Activated B cell treated with CpG ODN at 0.5 μM for 24 hours (primary cell): ENCODE results near the gene RCOR3. TPM values are rescaled to one million over a fixed set of nuclear protein-coding genes. Genes with fewer than 3 reads are reported as not detected.

ENCODE experiments used
- total RNA-seq: library from RNA; stranded (reverse); gene quantifications from 2 replicates; pipeline ENCODE4 v1.2.3, GENCODE V29; 2022

RCOR3 gene
- total RNA-seq, 1 donor from 2014 or later: 72.3 TPM

Other genes with a start within 250 kb of the RCOR3 start
- gene KCNH1, start 125.2 kb upstream of the RCOR3 start, total RNA-seq: not detected in 2 replicates
- gene TRAF5, start 67.5 kb downstream of the RCOR3 start, total RNA-seq: 61.4 and 73.1 TPM in 2 replicates
- not detected in 2 replicates for gene RD3, start 232.8 kb downstream of the RCOR3 start, total RNA-seq